VCaP (cell line): ENCODE results near the gene LHPP.

Experiments used
- H3K27ac ChIP-seq: fragments of 450-650 bp; 2 replicates; pipeline ENCODE4 v1.5.1; 2017
- TF ChIP-seq, protein P1 (sequence below): fragments of 450-650 bp; conservative IDR thresholded peaks from 2 replicates; pipeline ENCODE4 v1.5.1; 2017; ENCODE audit warnings: mild to moderate bottlenecking, moderate library complexity

Gene LHPP

DNA sequence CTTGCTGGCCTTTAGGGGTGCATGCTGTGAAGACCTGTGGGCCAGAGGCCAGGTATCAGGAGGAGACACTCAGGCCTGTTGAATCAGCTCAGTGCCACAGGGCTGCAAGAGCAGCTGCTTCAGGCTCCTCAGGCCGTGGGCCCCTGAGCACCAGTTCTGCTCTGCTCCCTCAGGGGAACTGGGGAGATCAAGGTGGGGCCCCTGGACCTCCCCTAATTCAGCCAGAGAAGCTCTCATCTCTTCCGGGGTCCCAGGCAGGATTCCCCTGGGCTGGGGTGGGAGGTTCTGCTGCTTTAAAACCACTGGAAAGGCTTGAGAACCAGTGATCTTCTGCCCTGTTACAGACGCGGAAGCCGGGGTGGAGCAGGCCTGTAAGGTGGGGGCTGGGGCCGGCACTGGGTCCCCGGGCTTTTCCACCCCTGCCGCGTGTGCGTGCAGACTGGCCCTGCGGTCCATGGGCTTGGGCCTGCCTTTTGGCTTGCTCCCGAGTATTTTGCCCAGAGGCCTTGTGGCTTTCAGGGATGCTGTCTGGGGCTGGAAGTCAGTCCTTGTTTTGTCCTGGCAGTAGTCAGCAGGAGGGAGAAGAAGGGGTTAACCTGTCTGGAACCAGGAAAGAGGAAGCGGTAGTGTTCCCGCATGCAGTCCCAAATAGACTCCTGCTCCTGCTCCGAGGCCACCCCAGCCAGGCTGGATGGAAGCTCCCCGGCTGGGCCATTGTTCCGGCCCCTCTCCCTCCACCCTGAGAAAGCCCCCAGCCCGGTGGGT, 74.3 kb downstream of the LHPP start:
- H3K27ac ChIP-seq = no peak overlapping the region
- TF ChIP-seq, protein P1, sequence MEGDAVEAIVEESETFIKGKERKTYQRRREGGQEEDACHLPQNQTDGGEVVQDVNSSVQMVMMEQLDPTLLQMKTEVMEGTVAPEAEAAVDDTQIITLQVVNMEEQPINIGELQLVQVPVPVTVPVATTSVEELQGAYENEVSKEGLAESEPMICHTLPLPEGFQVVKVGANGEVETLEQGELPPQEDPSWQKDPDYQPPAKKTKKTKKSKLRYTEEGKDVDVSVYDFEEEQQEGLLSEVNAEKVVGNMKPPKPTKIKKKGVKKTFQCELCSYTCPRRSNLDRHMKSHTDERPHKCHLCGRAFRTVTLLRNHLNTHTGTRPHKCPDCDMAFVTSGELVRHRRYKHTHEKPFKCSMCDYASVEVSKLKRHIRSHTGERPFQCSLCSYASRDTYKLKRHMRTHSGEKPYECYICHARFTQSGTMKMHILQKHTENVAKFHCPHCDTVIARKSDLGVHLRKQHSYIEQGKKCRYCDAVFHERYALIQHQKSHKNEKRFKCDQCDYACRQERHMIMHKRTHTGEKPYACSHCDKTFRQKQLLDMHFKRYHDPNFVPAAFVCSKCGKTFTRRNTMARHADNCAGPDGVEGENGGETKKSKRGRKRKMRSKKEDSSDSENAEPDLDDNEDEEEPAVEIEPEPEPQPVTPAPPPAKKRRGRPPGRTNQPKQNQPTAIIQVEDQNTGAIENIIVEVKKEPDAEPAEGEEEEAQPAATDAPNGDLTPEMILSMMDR = no peak

DNA sequence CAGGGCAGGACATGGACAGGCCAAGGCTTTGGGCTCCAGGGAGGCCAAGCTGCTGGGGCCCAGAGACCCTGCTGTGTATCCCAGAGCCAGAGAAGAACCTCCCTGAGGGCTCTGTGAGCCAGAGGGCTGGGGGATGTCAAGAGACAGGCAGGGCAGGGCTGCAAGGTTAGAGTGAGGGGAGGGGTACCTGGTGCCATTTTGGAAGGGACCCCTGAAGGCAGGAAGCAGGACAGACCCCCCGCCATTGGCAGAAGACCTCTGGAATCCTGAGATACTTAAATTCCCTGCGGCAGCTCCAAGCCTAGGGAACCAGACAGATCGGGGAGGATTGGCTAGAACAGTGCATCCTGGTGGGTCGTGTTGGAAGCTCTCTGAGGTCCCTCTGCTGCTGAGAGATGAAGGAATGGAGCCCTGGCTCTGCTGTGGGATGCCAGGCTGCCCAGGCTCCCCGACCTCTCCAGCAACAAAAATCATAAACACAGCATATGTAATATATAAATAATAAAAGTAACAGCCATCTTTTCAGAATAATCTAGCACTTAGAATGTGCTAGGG, 75.0 kb downstream of the LHPP start:
- TF ChIP-seq, protein P1 = no peak
- H3K27ac ChIP-seq = no peak overlapping the region

DNA sequence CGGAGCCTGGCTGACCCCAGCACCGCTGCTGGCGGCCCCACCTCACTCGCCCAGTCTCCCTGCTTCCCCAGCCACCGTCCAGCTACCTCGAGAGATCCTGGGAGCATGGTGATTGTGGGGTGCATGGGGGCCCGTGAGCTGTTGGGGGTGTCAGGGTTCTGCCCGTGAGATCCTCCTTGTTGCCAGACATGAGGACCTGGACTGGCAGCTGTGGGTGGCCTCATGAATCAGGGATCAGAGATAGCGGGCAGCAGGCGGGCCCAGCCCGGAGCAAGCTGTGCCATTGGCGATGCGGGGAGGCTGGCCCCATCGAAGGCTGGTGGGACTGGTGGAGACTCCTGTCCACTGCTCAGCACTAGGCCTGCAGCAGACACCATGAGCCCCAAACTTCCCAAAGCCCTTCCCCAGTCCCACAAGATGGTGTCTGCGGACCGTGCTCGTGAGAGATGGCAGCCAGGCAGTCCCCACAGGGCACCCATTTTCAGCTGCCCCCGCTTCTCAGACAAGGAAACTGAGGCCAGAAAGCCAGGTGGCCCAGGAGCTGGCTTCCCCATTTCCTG, 75.6 kb downstream of the LHPP start:
- TF ChIP-seq, protein P1 = no peak
- H3K27ac ChIP-seq = no peak overlapping the region

DNA sequence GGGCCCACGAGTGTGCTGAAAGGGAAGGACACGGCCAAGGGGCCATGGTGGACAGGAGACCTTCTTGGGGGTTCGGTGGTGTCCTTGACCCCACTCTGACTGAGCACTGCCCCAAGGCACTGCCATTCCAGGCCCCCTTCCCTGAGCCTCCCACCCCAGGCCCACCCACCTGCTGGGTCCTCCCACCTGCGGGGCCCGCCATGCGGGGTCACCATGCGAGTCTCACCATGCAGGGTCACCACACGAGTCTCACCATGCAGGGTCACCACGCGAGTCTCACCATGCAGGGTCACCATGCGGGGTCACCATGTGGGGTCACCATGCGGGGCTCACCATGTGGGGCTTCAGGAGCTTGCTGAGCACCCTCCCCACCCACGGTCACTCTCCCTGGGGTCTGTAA, 76.3 kb downstream of the LHPP start:
- no peak overlapping the region for H3K27ac ChIP-seq
- TF ChIP-seq, protein P1 = no peak

DNA sequence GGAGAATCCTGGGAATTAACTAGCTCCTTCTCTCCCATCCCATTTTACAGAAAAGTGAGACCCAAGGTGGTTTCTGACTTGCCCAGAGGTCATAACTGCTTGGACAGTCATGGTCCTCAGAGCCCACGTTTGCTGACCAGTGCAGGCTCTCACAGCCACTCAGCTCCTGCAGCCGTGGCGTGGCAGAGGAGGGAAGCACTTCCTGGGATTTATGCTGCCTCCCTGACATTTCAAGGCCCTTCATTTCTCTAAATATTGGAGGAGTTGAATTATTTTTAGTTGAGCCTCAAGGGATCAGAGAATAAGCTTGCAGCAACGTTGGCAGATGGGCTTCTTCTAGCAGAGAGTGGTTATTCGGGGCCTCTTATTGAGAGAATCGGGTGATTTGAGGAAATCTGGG, 77.1 kb downstream of the LHPP start:
- no peak overlapping the region for H3K27ac ChIP-seq

DNA sequence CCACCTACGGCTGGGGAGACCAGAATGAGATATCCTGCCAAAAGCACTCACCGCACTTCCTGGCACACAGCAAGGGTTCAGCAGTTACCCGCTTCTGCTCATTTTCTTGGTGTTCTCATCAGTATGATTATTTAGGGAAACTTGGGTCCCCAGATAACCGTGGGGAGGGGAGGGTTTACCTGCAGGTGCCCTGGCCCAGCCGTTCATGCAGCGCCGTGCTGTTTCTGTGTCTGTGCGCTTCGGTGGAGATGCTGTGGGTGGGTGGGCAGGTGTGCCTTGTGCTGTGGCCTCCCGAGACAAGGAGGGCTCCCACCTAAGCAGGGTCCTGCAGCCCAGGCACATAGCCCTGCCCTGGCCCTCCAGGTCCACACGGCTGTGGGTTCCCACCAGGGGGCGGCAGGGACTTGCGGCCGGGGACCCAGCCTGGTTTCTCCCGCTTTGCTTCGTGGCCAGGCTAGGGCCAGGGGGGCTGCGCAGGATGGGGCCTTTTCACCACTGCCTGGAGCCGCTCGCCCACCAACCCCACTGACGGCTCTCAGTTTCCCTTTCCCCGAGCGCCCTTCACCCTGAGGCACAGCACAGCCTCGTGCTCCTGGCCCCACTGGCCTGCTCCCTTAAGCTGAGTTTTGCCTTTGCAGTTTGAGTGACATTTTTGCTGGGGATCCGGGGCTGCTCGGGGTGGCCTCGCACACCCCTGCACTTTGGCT, 78.5 kb downstream of the LHPP start:
- H3K27ac ChIP-seq = no peak overlapping the region
- TF ChIP-seq, protein P1 = peak; percentile 83

More for the DNA sequence above, 77.1 kb downstream of the LHPP start:
- TF ChIP-seq, protein P1 = no peak
